ENCODE results near the gene CHI3L2.

- TF ChIP-seq POLR2A (IDR thresholded peaks at IDR 0.05) (no peak), CTCF (IDR thresholded peaks at IDR 0.05) (no peak)
Measured at GRCh38 chr1:111191496-111191895, 36.0 kb upstream of the CHI3L2 start.

All from heart left ventricle (tissue), 13 donors.